Neuronal stem cell (in vitro differentiated cells): ENCODE measurements around the gene CIAO2A.
A peak's percentile ranks its signal among the peaks of the same experiment; 100 is the strongest.

Experiments
- DNase-seq: peaks from one replicate; pipeline ENCODE4 v3.0.0-alpha.2; 2013; ENCODE audit warnings: low spot score
- H2AFZ ChIP-seq: one replicate; pipeline ENCODE4 v1.6.1; 2013; ENCODE audit warnings: mild to moderate bottlenecking, low read length, inconsistent platforms
- H2AK5ac ChIP-seq: 2 replicates; pipeline ENCODE4 v1.6.1; 2013; ENCODE audit warnings: low read depth, mild to moderate bottlenecking, inconsistent platforms, low read length, moderate library complexity, mixed read lengths
- H2BK120ac ChIP-seq: 2 replicates; pipeline ENCODE4 v1.6.1; 2013; ENCODE audit warnings: low read depth, mild to moderate bottlenecking, inconsistent platforms, low read length, moderate library complexity, mixed read lengths
- H2BK12ac ChIP-seq: one replicate; pipeline ENCODE4 v1.6.1; 2013; ENCODE audit warnings: low read length, inconsistent platforms
- H2BK15ac ChIP-seq: 2 replicates; pipeline ENCODE4 v1.6.1; 2013; ENCODE audit warnings: mild to moderate bottlenecking, low read length, inconsistent platforms, mixed read lengths
- H2BK5ac ChIP-seq: one replicate; pipeline ENCODE4 v1.6.1; 2013; ENCODE audit warnings: inconsistent platforms, mild to moderate bottlenecking, low read length, moderate library complexity
- H3K14ac ChIP-seq: one replicate; pipeline ENCODE4 v1.6.1; 2013; ENCODE audit warnings: low read length, inconsistent platforms
- H3K18ac ChIP-seq: 2 replicates; pipeline ENCODE4 v1.6.1; 2013; ENCODE audit warnings: low read length, inconsistent platforms
- H3K23ac ChIP-seq: 2 replicates; pipeline ENCODE4 v1.6.1; 2013; ENCODE audit warnings: low read depth, mild to moderate bottlenecking, mixed read lengths, low read length, inconsistent platforms; ENCODE audit not compliant: poor library complexity
- H3K27ac ChIP-seq: replicated peaks from 3 replicates; pipeline ENCODE4 v1.5.1; 2013; ENCODE audit warnings: low read length, inconsistent platforms
- H3K27me3 ChIP-seq, 3 experiments: 2 replicates each; pipeline ENCODE4 v1.6.1; 2013; ENCODE audit warnings: low read length in 3 of 3, mild to moderate bottlenecking in 2 of 3, inconsistent platforms in 1 of 3, low read depth in 1 of 3, mixed read lengths in 1 of 3, moderate library complexity in 1 of 3; ENCODE audit not compliant: control insufficient read depth in 3 of 3, insufficient read depth in 3 of 3
- H3K36me3 ChIP-seq, 2 donors: replicated peaks in 1 of 2; 2 replicates each; pipeline ENCODE4 v1.6.1; 2013; ENCODE audit warnings: low read length in 2 of 2; ENCODE audit not compliant: control insufficient read depth in 2 of 2, insufficient read depth in 2 of 2
- H3K4ac ChIP-seq: 2 replicates; pipeline ENCODE4 v1.6.1; 2013; ENCODE audit warnings: inconsistent platforms, mild to moderate bottlenecking, low read length, moderate library complexity
- H3K4me1 ChIP-seq, 2 donors: 1 replicate in 1 of 2; 2 replicates in 1 of 2; pipeline ENCODE4 v1.6.1; 2013; ENCODE audit warnings: low read length in 2 of 2, low read depth in 1 of 2; ENCODE audit not compliant: control insufficient read depth in 2 of 2, insufficient read depth in 1 of 2
- H3K4me2 ChIP-seq: one replicate; pipeline ENCODE4 v1.6.1; 2013; ENCODE audit warnings: mild to moderate bottlenecking, low read length, inconsistent platforms; ENCODE audit not compliant: insufficient read depth, poor library complexity, severe bottlenecking
- H3K4me3 ChIP-seq, 2 donors: 2 replicates each; pipeline ENCODE4 v1.5.1; 2013; ENCODE audit warnings: low read length in 2 of 2, mild to moderate bottlenecking in 2 of 2, inconsistent platforms in 1 of 2, moderate library complexity in 1 of 2
- H3K79me1 ChIP-seq: one replicate; pipeline ENCODE4 v1.6.1; 2013; ENCODE audit warnings: low read depth, mild to moderate bottlenecking, inconsistent platforms, low read length, moderate library complexity
- H3K9ac ChIP-seq: one replicate; pipeline ENCODE4 v1.6.1; 2013; ENCODE audit warnings: mild to moderate bottlenecking, low read depth, low read length, inconsistent platforms; ENCODE audit not compliant: poor library complexity
- H3K9me3 ChIP-seq, 2 donors: replicated peaks in 1 of 2; 2 replicates each; pipeline versions ENCODE3 to v1.6.1; 2013; ENCODE audit warnings: low read length in 2 of 2, mild to moderate bottlenecking in 2 of 2, inconsistent platforms in 1 of 2, low read depth in 1 of 2, mixed read lengths in 1 of 2, moderate library complexity in 1 of 2; ENCODE audit not compliant: control insufficient read depth in 2 of 2, insufficient read depth in 1 of 2
- H4K8ac ChIP-seq: one replicate; pipeline ENCODE4 v1.6.1; 2013; ENCODE audit warnings: low read depth, mild to moderate bottlenecking, inconsistent platforms, low read length, moderate library complexity
- H4K91ac ChIP-seq: one replicate; pipeline ENCODE4 v1.6.1; 2013; ENCODE audit warnings: low read length, low read depth, mild to moderate bottlenecking, inconsistent platforms; ENCODE audit not compliant: poor library complexity
- WGBS, 2 donors: extraction: QIAGEN DNeasy Blood & Tissue Kit; methylation state at CpG; one replicate each; pipeline ENCODE4 v1.1.7; 2013; ENCODE audit warnings: missing lambda C conversion rate in 2 of 2, mixed read lengths in 1 of 2; ENCODE audit not compliant: insufficient read length in 2 of 2, insufficient replicate concordance in 1 of 2; ENCODE audit errors: extremely low coverage in 2 of 2; 5-methylcytosine and 5-hydroxymethylcytosine counted together

The CIAO2A gene

DNA sequence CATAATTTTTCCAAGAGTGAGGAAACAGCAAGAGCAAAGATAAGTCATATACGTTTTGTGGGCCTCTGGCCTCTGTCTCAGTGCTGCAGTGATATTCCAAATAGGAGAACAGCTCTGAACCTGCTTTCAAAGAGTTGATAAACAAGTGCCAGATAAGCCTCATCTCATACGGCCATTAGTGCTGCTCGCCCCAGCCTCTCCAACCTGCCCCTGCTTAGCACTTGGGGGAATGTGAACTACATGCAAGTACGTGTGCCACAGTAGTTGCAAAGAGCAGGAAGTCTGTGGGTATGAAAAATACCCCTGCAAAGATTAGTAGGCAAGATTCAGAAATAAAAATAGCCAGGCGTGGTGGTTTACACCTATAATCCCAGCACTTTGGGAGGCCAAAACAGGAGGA lies 61.3 kb downstream of the CIAO2A start:
- Histone ChIP-seq H3K9ac (no peak overlapping the region), H3K4me2 (no peak overlapping the region), H3K36me3 (no peaks in the 10 kb centered on the region), H3K4me1 (peaks cover 5 to 7% of the 10 kb centered on the region in 2 donors), H2AFZ (no peak overlapping the region), H2BK120ac (no peak overlapping the region), H3K27ac (no peak overlapping the region), H3K18ac (no peak overlapping the region), H3K23ac (no peak overlapping the region), H2BK5ac (no peak overlapping the region), H3K4me3 (no peak overlapping the region), H4K8ac (no peak overlapping the region), H2AK5ac (no peak overlapping the region), H2BK15ac (no peak overlapping the region), H3K4ac (no peak overlapping the region), H3K9me3 (no peaks in the 10 kb centered on the region), H3K79me1 (no peaks in the 10 kb centered on the region), H4K91ac (no peak overlapping the region), H3K14ac (no peak overlapping the region), H2BK12ac (no peak overlapping the region), H3K27me3 (no peaks in the 10 kb centered on the region)
- no peak for DNase-seq
- no CpG with 5 or more reads among the region's 5 CpGs for WGBS, 2 donors

DNA sequence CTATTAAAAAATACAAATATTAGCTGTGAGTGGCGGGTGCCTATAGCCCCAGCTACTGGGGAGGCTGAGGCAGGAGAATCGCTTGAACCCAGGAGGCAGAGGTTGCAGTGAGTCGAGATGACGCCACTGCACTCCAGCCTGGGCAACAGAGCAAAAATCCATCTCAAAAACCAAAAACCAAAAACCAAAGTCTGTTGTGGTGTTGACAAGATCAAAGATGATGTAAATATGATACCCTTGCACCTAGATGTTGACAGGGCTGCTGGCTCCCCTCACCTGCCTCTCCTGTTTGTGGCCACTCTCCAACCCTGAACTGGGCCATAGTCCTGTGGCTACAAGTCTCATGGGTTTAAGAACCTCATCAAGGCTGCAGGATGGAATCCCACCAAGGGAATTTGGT lies 63.5 kb downstream of the CIAO2A start:
- Histone ChIP-seq H3K9ac (no peak overlapping the region), H2BK12ac (no peak overlapping the region), H3K9me3 (no peaks in the 10 kb centered on the region), H3K36me3 (no peaks in the 10 kb centered on the region), H2BK5ac (no peak overlapping the region), H3K27me3 (no peaks in the 10 kb centered on the region), H2BK15ac (no peak overlapping the region), H3K4me3 (no peak overlapping the region), H3K27ac (no peak overlapping the region), H4K91ac (no peak overlapping the region), H4K8ac (no peak overlapping the region), H3K4me1 (peaks cover 5 to 7% of the 10 kb centered on the region in 2 donors), H2BK120ac (no peak overlapping the region), H3K18ac (no peak overlapping the region), H3K4ac (no peak overlapping the region), H3K23ac (no peak overlapping the region), H2AK5ac (no peak overlapping the region), H3K14ac (no peak overlapping the region), H3K79me1 (no peaks in the 10 kb centered on the region), H3K4me2 (no peak overlapping the region), H2AFZ (no peak overlapping the region)
- DNase-seq: no peak
- WGBS, 2 donors: no CpG with 5 or more reads among the region's 4 CpGs

DNA sequence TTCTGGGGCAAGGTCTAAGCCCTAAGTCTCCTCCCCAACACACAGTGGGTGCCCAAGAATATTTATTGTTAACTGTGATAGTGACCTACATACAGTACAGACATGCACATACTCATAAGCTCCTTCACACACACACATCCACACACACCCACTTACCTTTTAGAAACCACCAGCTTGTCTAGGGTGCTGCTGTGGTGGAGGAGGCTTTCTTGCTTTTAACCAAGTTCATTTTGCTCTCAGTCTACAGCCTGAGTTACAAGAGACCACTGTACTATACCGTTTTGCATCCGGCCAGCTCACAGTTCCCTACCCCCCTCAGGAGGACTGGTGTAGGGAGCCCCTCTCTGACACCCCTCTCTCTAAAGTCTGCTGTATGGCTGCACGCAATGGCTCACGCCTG lies 64.0 kb downstream of the CIAO2A start:
- no peaks in the 10 kb centered on the region for H3K79me1 ChIP-seq
- no peak overlapping the region for H4K8ac ChIP-seq

DNA sequence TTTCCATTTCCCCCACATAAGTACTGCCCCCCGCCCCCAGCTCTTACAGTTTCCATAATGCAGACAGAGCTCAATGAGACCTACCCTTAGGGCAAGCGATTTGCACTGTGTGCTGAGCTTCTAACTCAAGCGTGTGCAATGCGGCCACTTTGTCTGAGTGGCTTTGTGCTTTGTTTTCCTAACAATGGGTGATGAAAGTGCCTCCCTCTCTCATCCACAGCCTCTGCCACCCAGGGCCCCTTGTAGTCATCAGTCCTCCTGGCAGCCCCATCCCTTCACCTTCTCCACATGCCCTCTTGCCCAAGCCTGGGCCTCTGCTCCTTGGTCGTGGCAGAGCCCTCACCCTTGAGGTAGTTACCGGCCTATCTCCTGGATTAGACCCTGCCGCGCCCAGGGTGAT lies 64.5 kb downstream of the CIAO2A start:
- no peaks in the 10 kb centered on the region for H3K9me3 ChIP-seq
- peak overlapping the region; percentile 54 for H2AFZ ChIP-seq
- WGBS, 2 donors: no CpG with 5 or more reads among the region's 8 CpGs
- no peak overlapping the region for H4K8ac ChIP-seq
- H3K14ac ChIP-seq: no peak overlapping the region
- no peak overlapping the region for H4K91ac ChIP-seq
- H3K4me3 ChIP-seq: no peak overlapping the region
- H3K4me2 ChIP-seq: no peak overlapping the region
- no peak overlapping the region for H3K18ac ChIP-seq
- H3K27me3 ChIP-seq: no peaks in the 10 kb centered on the region
- H3K36me3 ChIP-seq: no peaks in the 10 kb centered on the region
- H3K9ac ChIP-seq: no peak overlapping the region
- H3K4me1 ChIP-seq: peaks cover 5 to 7% of the 10 kb centered on the region in 2 donors
- no peak overlapping the region for H3K27ac ChIP-seq
- no peak overlapping the region for H3K4ac ChIP-seq
- no peak overlapping the region for H3K23ac ChIP-seq
- no peak for DNase-seq
- no peak overlapping the region for H2BK120ac ChIP-seq
- no peak overlapping the region for H2BK12ac ChIP-seq
- no peak overlapping the region for H2AK5ac ChIP-seq
- H2BK15ac ChIP-seq: no peak overlapping the region
- H3K79me1 ChIP-seq: no peaks in the 10 kb centered on the region
- H2BK5ac ChIP-seq: no peak overlapping the region

More for the DNA sequence above, 64.0 kb downstream of the CIAO2A start:
- H2BK12ac ChIP-seq: no peak overlapping the region
- no peaks in the 10 kb centered on the region for H3K9me3 ChIP-seq
- no peak overlapping the region for H3K14ac ChIP-seq
- H2AFZ ChIP-seq: no peak overlapping the region
- H4K91ac ChIP-seq: no peak overlapping the region
- H3K36me3 ChIP-seq: no peaks in the 10 kb centered on the region
- H2BK5ac ChIP-seq: no peak overlapping the region
- no peak for DNase-seq
- H3K9ac ChIP-seq: no peak overlapping the region
- H3K27ac ChIP-seq: no peak overlapping the region
- no peak overlapping the region for H3K4me2 ChIP-seq
- H3K23ac ChIP-seq: no peak overlapping the region
- H3K4ac ChIP-seq: no peak overlapping the region
- no peaks in the 10 kb centered on the region for H3K27me3 ChIP-seq
- no peak overlapping the region for H2BK120ac ChIP-seq
- WGBS, 2 donors: no CpG with 5 or more reads among the region's 4 CpGs
- H2AK5ac ChIP-seq: no peak overlapping the region
- H2BK15ac ChIP-seq: no peak overlapping the region
- no peak overlapping the region for H3K4me3 ChIP-seq
- H3K4me1 ChIP-seq: peaks cover 5 to 7% of the 10 kb centered on the region in 2 donors
- H3K18ac ChIP-seq: no peak overlapping the region
